Naive thymus-derived CD8-positive, alpha-beta T cell (primary cell): ENCODE measurements around the gene RGS19. TPM values are rescaled to one million over a fixed set of nuclear protein-coding genes. Genes with fewer than 3 reads are reported as not detected.
A peak's percentile ranks its signal among the peaks of the same experiment; 100 is the strongest.

Experiments used
- ATAC-seq, 2 donors: fragments of 150-1000 bp; cut with Tn5 transposase in 1 of 2; sonication (Bioruptor Pico), chemical (Tn5 transposase) in 1 of 2; 1 replicate in 1 of 2; 2 replicates in 1 of 2; pipeline ENCODE4 v1.10.0; 2021; ENCODE audit warnings: mild to moderate bottlenecking in 2 of 2, moderate library complexity in 2 of 2
- POLR2A ChIA-PET: fragments of 350-600 bp; sonication (Branson Sonifier 250); formaldehyde crosslinking; loops from one replicate; lab custom pipeline; 2021; ENCODE audit warnings: antibody characterized with exemption; lab: Charles Lee
- DNase-seq, 10 donors: peaks; one replicate each; pipeline versions ENCODE4 v3.0.0 to v3.0.0-alpha.2; 2020 to 2022
- H3K27ac Mint-ChIP-seq, 10 donors: one replicate each; pipeline ENCODE4 v1.8.0; 2020 to 2022; ENCODE audit warnings: mild to moderate bottlenecking in 10 of 10, mixed read lengths in 10 of 10, moderate library complexity in 4 of 10, inconsistent platforms in 1 of 10
- H3K27me3 Mint-ChIP-seq, 5 donors: one replicate each; pipeline ENCODE4 v1.8.0; 2021 to 2022; ENCODE audit warnings: mixed read lengths in 5 of 5
- H3K36me3 Mint-ChIP-seq, 3 donors: one replicate each; pipeline ENCODE4 v1.8.0; 2020 to 2022; ENCODE audit warnings: mixed read lengths in 3 of 3, mild to moderate bottlenecking in 2 of 3, inconsistent platforms in 1 of 3
- H3K4me1 Mint-ChIP-seq, 4 donors: one replicate each; pipeline ENCODE4 v1.8.0; 2021 to 2022; ENCODE audit warnings: mixed read lengths in 4 of 4
- H3K4me3 Mint-ChIP-seq, 10 donors: one replicate each; pipeline ENCODE4 v1.8.0; 2020 to 2022; ENCODE audit warnings: mild to moderate bottlenecking in 10 of 10, mixed read lengths in 10 of 10, moderate library complexity in 6 of 10, inconsistent platforms in 1 of 10
- H3K9me3 Mint-ChIP-seq, 9 donors: one replicate each; pipeline ENCODE4 v1.8.0; 2020 to 2022; ENCODE audit warnings: mixed read lengths in 9 of 9, mild to moderate bottlenecking in 3 of 9, inconsistent platforms in 1 of 9, moderate library complexity in 1 of 9
- polyA plus RNA-seq, 3 donors: library from polyadenylated mRNA; unstranded; fragments of 300-500 nt; fragmentation: Illumina TruSeq; gene quantifications; one replicate each; pipeline ENCODE4 v1.2.3, GENCODE V29; 2021
- total RNA-seq, 8 experiments: library from RNA in 2 of 8; stranded (reverse) in 2 of 8; gene quantifications; one replicate each; pipeline ENCODE4 v1.2.3 and lab custom pipeline; 2021 to 2026

The RGS19 gene
- total and polyA plus RNA-seq, 5 experiments from 2014 or later, result 16.9 to 67.5 (median 50.9) TPM

DNA sequence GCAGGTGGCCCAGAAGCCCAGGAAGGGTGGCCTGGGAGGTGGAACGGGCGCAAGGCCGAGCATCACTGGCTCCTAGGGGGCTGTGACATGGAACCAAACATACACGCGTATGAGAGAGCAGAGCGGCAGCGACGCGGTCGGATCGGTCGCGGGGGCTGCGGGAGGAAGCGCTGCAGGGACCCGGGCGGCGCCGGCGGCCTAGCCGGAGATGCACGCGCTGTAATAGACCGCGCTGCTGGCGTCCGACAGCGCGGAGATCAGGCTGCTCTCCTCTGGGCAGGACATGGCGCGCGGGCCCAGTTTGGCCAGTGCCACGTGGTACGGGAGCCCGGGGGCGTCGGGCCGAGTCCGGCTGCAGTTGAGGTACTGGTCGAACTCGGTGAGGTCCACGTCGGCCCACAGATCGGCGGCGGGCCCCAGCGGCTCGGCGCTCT is 31.3 kb downstream of the RGS19 start:
- Mint-ChIP-seq H3K4me3 (peak overlapping the region in 3 of 10 donors; percentile 31 to 54 (median 47)), H3K9me3 (no peaks in the 10 kb centered on the region), H3K36me3 (no peaks in the 10 kb centered on the region), H3K27me3 (peaks cover 0 to 50% (median 16%) of the 10 kb centered on the region in 5 donors), H3K4me1 (peaks cover 22 to 33% (median 32%) of the 10 kb centered on the region in 4 donors), H3K27ac (no peak overlapping the region)
- ATAC-seq (no peak), DNase-seq (no peak)
- POLR2A ChIA-PET, result interaction anchor here (7.5 kb wide), 1 partner anchor 8 kb away, joined by 53 read pairs; no protein-coding TSS in a partner anchor

DNA sequence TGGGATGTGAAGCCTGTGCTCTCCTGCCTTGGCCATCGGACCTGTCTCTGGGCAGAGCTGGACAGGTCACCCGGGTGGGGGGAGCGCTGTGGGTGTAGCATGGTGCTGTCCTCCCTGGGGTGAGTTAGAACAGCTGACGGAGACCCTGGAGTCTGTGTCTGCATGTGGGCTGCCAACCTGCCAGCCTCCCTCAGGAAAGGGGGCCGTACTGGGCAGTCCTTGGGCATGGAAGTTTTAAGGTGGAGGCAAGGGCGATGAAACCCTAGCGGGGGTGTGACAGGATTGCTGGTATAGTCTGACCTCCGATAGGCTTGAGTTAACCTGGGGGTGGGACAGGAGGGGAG is 32.3 kb downstream of the RGS19 start:
- H3K36me3 Mint-ChIP-seq, result no peaks in the 10 kb centered on the region
- H3K27me3 Mint-ChIP-seq, result peaks cover 0 to 44% (median 16%) of the 10 kb centered on the region in 5 donors
- H3K9me3 Mint-ChIP-seq, result no peaks in the 10 kb centered on the region
- peak overlapping the region in 3 of 10 donors; percentile 47 to 85 (median 74) for H3K4me3 Mint-ChIP-seq
- DNase-seq, result no peak
- peaks cover 22 to 35% (median 32%) of the 10 kb centered on the region in 4 donors for H3K4me1 Mint-ChIP-seq
- H3K27ac Mint-ChIP-seq, result peak overlapping the region in 1 of 10 donors; percentile 91
- POLR2A ChIA-PET, result no interaction called here
- no peak for ATAC-seq

DNA sequence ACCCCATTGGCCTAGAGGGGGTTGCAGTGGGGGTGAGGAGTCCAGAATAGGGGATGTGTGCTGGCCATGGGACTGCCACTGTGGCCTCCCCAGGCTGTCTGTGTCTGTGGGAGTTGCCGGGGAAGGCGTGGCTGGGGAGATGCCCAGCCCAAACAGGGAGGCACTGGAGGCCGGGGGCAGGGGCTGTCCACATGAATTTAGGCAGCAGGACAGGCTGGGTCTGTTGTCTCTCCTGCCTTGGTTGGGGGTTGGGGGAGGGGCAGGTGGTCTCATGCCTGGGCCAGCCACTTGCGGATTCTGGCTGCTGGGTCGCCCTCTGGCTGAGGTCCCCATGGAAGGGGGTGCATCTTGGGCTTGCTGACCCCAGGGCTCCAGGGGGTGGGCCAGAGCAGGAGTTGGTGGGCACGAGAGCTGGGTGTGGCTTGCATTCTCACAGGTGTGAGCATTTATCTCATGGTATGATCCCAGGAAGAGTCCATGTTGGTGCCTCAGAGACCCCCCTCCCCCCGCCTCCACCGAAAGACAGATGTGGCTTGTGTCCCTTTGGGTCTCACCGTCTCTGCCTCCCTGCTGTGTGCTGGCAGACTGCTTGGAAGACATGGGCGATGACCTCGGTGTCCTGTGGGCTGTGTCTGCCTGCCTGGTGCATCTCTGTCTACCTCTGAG is 33.8 kb downstream of the RGS19 start:
- Mint-ChIP-seq H3K27me3 (peaks cover 0 to 28% (median 16%) of the 10 kb centered on the region in 5 donors), H3K27ac (peak overlapping the region in 6 of 10 donors; percentile 43 to 91 (median 68)), H3K4me1 (peaks cover 26 to 47% (median 39%) of the 10 kb centered on the region in 4 donors), H3K4me3 (peak overlapping the region in 4 of 10 donors; percentile 39 to 85 (median 52)), H3K36me3 (no peaks in the 10 kb centered on the region), H3K9me3 (no peaks in the 10 kb centered on the region)
- POLR2A ChIA-PET, result interaction anchor here (1.3 kb wide), 1 partner anchor 12 kb away, joined by 5 read pairs; no protein-coding TSS in a partner anchor
- DNase-seq (no peak), ATAC-seq (peak in 1 of 2 donors; percentile 18)

DNA sequence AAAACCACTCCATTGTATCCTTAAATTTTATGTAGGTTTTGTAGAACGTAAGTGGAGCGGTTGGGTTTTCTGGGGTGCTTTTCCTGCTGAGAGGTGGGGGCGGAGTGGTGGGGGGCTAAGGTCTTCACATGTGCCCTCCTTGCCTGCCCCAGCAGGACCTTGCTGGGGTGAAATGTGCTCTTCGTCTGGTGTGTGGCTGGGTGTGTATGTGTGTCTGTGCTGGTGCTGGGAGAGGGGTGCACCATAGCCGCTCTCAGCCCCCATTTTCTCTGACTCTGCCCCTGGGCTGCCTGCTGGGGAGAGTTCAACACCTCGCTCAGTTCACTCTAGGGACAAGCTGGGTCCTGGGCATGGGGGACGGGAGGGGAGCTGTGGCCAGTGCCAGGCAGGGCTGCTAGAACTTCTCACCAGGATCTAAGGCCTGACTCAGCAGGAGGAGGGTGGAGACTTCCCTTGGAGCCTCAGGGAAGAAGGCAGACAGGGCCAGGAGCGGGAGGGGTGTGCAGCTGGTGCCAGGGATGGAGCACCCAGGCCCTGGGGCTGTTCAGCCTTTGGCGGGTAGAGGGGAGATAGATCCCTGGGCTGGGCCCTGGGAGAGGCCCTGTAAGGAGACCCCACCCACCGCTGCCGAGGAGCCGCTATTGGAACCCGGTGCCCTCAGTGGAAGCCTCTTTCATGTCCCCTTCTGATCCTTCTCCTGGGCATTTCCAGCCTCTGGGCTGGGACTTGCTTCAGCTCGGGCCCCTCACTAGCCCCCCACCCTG is 34.7 kb downstream of the RGS19 start:
- peak overlapping the region in 4 of 10 donors; percentile 18 to 59 (median 34) for H3K4me3 Mint-ChIP-seq
- no peak for DNase-seq
- H3K9me3 Mint-ChIP-seq, result no peaks in the 10 kb centered on the region
- peaks cover 32 to 50% (median 44%) of the 10 kb centered on the region in 4 donors for H3K4me1 Mint-ChIP-seq
- H3K27me3 Mint-ChIP-seq, result peaks cover 0 to 22% (median 16%) of the 10 kb centered on the region in 5 donors
- no peak for ATAC-seq
- POLR2A ChIA-PET, result interaction anchor here (0.6 to 1.5 kb wide), 5 partner anchors 8 to 1236 kb away, joined by 3 to 6 read pairs (median 5); partner anchors contain the start of gene PRPF6
- peak overlapping the region in 8 of 10 donors; percentile 40 to 84 (median 77) for H3K27ac Mint-ChIP-seq
- no peaks in the 10 kb centered on the region for H3K36me3 Mint-ChIP-seq

DNA sequence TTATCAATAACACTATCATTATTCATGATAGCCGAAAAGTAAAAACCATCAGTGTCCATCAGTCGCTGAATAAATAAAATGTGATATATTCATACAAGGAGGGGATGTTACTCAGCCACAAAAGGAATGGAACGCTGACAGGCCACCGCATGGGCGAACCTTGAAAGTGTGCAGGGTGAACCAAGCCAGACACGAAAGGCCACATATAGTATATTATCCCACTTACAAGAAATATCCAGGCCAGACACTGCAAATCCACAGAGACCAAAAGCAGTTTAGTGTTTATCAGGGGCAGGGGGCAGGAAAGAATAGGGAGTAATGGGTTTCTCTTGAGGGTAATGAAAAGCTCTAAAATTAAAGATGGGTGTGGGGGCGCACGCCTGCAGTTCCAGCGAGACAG is 35.5 kb downstream of the RGS19 start:
- ATAC-seq, result no peak
- H3K36me3 Mint-ChIP-seq, result no peaks in the 10 kb centered on the region
- no peaks in the 10 kb centered on the region for H3K9me3 Mint-ChIP-seq
- H3K4me3 Mint-ChIP-seq, result peak overlapping the region in 6 of 10 donors; percentile 50 to 86 (median 67)
- H3K4me1 Mint-ChIP-seq, result peaks cover 34 to 52% (median 49%) of the 10 kb centered on the region in 4 donors
- no peak for DNase-seq
- H3K27ac Mint-ChIP-seq, result peak overlapping the region in 8 of 10 donors; percentile 22 to 92 (median 82)
- H3K27me3 Mint-ChIP-seq, result peaks cover 0 to 20% (median 16%) of the 10 kb centered on the region in 5 donors
- POLR2A ChIA-PET, result interaction anchor here (1.1 to 3.0 kb wide), 6 partner anchors 9 to 75 kb away, joined by 4 to 10 read pairs (median 5); partner anchors contain the start of genes OPRL1, PRPF6 and RGS19

DNA sequence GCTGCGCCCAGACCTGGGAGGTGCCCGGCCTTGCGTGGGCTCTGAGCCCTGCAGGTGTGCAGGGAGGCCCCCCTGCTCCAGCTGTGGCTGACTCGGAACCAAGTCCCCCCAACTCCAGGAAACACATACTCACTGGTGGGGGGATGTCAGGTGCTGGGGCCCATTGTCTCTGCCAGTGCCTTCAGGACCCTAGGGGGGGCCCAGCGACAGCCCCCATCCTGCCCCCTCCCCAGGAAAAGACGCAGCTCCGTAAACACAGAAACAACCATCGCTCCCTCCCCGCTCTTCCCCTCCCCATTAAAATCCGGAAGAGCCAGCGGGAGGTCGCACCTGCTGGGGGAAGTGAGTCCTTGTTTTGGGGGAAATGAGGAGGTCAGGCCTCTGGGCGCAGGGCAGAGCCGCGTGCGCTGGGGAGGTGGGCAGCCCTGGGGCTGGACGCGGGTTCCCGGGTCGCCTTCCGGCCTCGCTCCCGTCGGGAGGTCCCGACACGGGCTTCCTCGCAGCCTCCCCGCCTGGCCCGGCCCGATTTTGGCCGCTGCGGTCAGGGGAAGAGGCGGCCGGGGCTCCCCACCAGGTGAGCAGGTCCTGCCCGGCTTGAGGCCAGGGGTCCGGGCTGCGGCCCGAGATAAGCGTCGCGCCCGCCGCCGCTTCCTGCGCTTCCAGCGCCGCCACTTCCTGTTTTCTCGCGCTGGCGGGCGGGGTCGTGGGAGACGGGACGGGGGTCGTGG is 37.1 kb downstream of the RGS19 start:
- Mint-ChIP-seq H3K27me3 (peaks cover 0 to 14% (median 13%) of the 10 kb centered on the region in 5 donors), H3K4me1 (peaks cover 36 to 59% (median 51%) of the 10 kb centered on the region in 4 donors), H3K4me3 (peak overlapping the region; percentile 77 to 90 (median 84)), H3K27ac (peak overlapping the region; percentile 83 to 92 (median 89)), H3K9me3 (no peaks in the 10 kb centered on the region), H3K36me3 (no peaks in the 10 kb centered on the region)
- POLR2A ChIA-PET, result interaction anchor here (0.5 to 7.4 kb wide), 12 partner anchors 10 to 489 kb away, joined by 3 to 67 read pairs (median 10); partner anchors contain the start of genes GMEB2, LKAAEAR1, PRPF6 and RGS19
- peak in 1 of 2 donors; percentile 13 for ATAC-seq
- DNase-seq, result no peak

DNA sequence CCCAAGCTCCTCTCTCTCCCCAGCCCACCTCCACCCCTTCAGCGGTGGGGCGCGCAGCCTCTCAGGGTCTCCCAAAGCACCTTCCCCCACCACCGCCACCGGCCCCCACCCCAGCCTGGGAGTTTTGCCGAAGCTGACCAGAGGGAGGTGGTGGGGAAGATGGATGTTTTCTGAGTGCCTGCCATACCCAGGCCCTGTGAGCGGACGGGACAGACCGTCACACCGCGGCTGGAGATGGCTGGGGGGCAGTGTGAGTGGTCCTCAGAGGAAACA is 37.6 kb downstream of the RGS19 start:
- POLR2A ChIA-PET, result interaction anchor here (0.5 to 7.4 kb wide), 12 partner anchors 10 to 489 kb away, joined by 3 to 67 read pairs (median 10); partner anchors contain the start of genes GMEB2, LKAAEAR1, OPRL1 and PRPF6
- Mint-ChIP-seq H3K4me1 (peaks cover 39 to 60% (median 55%) of the 10 kb centered on the region in 4 donors), H3K36me3 (no peaks in the 10 kb centered on the region), H3K27me3 (peaks cover 0 to 10% (median 8%) of the 10 kb centered on the region in 5 donors), H3K4me3 (peak overlapping the region; percentile 77 to 90 (median 84)), H3K9me3 (no peaks in the 10 kb centered on the region), H3K27ac (peak overlapping the region in 9 of 10 donors; percentile 17 to 92 (median 87))
- no peak for DNase-seq
- ATAC-seq, result no peak

DNA sequence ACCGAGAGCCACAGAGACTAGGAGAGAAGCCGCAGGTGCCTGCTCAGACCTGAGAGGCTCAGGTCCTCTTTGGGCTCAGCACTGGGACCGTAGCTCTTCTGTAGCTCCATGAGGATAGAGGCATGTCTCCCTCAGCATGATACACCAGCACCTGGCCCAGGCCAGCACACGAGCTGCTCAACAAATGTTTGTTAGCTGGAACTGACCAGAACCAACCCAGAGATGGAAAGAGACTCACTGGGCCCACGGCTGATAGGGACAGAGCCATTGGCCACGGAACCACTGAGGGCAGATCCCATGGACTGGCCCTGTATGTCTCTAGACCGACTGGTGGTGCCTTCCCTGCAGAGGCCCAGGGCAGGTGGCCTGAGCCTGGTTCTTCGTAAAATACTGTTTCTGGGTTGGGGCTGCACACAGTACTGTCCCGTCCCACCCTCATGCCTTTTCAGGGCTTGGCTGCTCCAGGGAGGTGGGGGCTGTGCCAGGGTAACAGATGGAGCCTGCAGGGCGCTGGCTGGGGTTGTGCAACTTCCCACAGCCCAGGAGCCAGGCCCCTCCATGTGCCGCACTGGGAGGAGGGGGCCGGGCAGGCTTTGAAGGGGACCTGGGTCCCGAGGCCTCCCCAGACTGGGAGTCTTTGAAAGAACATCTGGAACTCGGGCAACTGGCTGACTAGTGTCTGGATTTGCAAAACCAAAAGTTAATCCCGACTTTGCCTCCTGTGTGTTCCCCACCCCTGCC is 38.1 kb downstream of the RGS19 start:
- ATAC-seq, result no peak
- no peaks in the 10 kb centered on the region for H3K36me3 Mint-ChIP-seq
- peaks cover 0 to 6% (median 3%) of the 10 kb centered on the region in 5 donors for H3K27me3 Mint-ChIP-seq
- peaks cover 38 to 60% (median 53%) of the 10 kb centered on the region in 4 donors for H3K4me1 Mint-ChIP-seq
- DNase-seq, result no peak
- no peaks in the 10 kb centered on the region for H3K9me3 Mint-ChIP-seq
- peak overlapping the region in 9 of 10 donors; percentile 63 to 92 (median 87) for H3K27ac Mint-ChIP-seq
- H3K4me3 Mint-ChIP-seq, result peak overlapping the region; percentile 77 to 90 (median 84)
- POLR2A ChIA-PET, result interaction anchor here (0.5 to 7.4 kb wide), 11 partner anchors 11 to 520 kb away, joined by 3 to 67 read pairs (median 10); partner anchors contain the start of genes GMEB2, LKAAEAR1, OPRL1 and PPDPF

DNA sequence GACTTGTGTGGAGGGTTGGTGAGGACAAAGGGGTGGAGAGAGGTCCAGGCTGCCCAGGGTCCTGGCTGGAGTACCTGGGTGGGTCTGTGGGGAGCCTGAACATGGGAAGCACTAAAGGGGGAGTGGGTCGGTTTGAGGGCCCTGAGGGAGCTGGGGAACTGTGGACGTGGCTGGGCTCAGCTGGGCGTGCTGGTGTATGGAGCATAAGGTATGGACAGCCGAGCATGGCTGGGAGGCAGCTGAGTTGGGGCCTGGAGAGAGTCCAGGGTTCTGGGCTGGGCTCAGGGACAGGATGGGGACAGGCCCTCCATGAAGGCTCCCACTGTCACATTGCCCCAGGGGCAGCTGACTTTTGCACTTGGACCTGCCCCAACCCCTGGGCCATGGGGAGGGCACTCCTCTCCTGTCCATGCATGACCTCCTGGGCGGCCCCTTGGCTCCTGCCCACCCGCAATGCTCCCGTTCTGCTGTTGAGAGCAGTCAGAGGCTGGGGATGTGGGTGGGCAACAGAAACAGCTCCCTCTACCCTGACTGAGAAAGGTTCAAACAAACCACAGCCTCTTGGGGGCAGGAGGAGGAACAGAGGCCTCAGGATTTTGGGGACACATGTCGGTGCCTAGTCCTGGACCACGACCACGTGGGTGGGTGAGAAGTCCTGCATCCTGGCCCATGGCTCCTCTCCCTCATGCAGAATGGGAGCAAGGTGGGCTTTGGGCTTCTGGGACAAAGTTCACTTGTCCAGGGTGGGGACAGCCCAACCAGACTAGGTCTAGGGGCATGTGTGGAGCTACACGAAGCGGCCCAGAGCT is 38.9 kb downstream of the RGS19 start:
- Mint-ChIP-seq H3K36me3 (no peaks in the 10 kb centered on the region), H3K4me1 (peaks cover 33 to 57% (median 51%) of the 10 kb centered on the region in 4 donors), H3K27ac (peak overlapping the region in 8 of 10 donors; percentile 27 to 91 (median 76)), H3K27me3 (peaks cover 0 to 2% (median 0%) of the 10 kb centered on the region in 5 donors), H3K9me3 (no peaks in the 10 kb centered on the region), H3K4me3 (peak overlapping the region; percentile 67 to 90 (median 79))
- POLR2A ChIA-PET, result interaction anchor here (0.6 to 7.4 kb wide), 15 partner anchors 11 to 520 kb away, joined by 3 to 67 read pairs (median 10); partner anchors contain the start of genes GMEB2, LKAAEAR1, OPRL1 and PPDPF
- DNase-seq (no peak), ATAC-seq (no peak)

DNA sequence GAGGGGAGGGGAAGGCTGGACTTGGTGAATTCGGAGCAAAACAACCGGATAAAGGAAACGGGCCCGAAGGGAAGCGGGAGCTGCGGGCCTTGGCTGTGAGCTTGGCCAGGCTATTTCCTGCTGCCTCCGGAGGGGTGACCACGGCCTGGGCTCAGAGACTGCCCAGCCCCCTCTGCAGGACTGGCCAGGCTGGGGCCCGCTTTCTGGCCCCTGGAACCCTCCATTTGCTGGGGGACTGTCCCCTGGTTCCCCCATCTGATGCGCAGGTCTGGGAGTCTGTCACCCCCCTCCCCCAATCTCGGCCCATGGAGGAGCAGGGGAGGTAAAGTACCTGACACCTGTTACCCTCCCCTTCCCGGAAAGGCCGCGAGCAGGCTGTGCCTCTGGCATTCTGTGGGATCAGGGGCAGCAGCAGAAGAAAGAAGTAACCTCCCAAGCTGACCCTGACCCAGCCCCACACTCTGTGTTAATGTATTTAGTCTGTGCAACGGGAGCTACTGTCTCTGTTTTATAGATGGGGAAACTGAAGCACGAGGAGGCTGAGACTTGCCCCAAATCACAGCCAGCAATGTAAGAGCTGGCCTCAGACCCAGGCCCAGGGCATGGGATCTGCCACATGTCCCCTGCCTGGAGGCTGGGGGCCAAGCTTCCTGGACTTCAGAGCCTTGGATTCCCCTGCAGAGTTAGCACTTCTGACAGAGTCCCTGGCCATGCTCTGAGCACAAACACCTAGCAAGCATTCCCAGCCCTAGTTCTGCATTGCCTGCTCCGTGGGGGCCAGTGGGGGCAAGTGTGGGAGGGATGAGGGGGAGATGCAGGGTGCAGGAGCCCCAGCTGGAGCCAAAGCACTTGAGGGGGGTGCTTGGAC is 39.8 kb downstream of the RGS19 start:
- peaks cover 33 to 63% (median 54%) of the 10 kb centered on the region in 4 donors for H3K4me1 Mint-ChIP-seq
- no peak for DNase-seq

More for the DNA sequence above, 39.8 kb downstream of the RGS19 start:
- peak overlapping the region in 8 of 10 donors; percentile 34 to 87 (median 64) for H3K27ac Mint-ChIP-seq
- no peaks in the 10 kb centered on the region for H3K9me3 Mint-ChIP-seq
- peaks cover 0 to 2% (median 0%) of the 10 kb centered on the region in 5 donors for H3K27me3 Mint-ChIP-seq
- no peaks in the 10 kb centered on the region for H3K36me3 Mint-ChIP-seq
- peak overlapping the region; percentile 59 to 90 (median 79) for H3K4me3 Mint-ChIP-seq
- POLR2A ChIA-PET, result interaction anchor here (0.7 to 7.4 kb wide), 14 partner anchors 12 to 519 kb away, joined by 3 to 67 read pairs (median 10); partner anchors contain the start of genes GMEB2, LKAAEAR1, OPRL1 and PPDPF
- ATAC-seq, result no peak
